Activated CD4-positive, alpha-beta T cell treated with anti-CD3 and anti-CD28 coated beads for 1 hour (primary cell): ENCODE results near the gene HIVEP2.

ENCODE experiments used
- DNase-seq: peaks from one replicate; pipeline ENCODE4 v3.0.0-alpha.2; 2020

The HIVEP2 gene

GRCh38 chr6:142725024-142725770 lies 219.8 kb downstream of the HIVEP2 start:
- no peak for DNase-seq

DNA sequence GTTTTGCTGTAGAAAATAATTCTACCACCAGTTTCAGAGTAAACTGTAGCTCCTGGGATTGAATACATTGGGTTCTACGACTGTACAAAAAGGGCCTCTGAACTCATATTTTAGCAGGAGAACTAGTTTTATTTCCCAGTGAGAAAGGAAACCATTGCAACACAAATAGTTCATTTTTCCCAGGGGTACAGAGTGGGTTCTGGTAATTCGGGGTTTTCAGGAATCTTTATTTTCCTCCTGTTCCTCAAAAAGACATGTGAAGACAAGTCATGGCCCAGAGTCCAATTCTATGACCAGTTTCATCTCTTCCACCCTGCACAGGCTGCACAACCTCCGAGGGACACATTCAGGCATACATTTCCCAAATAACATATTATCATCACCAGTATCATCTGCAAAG lies 222.1 kb downstream of the HIVEP2 start:
- no peak for DNase-seq

GRCh38 chr6:142722012-142722411 lies 223.0 kb downstream of the HIVEP2 start:
- no peak for DNase-seq

DNA sequence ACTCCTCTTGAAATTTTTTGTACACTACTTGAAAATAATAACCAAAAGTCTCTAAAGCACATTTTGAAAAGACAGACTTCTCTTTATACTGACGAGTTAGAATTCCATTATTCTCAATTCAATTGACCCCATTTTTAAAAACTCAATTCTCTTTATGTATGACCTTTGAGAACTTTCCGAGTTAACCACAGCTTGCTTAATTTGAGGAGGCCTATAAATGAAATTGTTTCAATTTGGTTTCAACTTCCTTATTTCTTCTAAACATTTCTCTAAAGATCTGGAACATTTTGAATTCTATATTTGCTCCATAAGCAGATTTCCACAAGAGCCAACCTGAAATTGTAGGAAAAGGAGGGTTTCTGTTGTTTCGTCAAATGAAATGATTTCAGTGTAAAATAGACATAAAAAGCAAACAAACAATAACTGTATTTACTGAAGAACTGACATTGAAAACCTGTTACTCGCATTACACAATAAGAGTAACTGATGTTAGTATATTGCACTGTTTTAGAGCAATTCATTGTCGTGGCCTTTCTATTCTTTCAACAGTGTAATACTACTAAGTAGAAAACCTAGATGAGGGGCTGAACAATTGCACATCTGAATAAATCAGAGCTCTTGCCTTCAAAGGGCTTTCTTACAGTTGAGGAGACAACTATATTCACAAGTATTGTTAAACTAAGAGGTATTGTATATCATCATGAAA lies 223.6 kb downstream of the HIVEP2 start:
- no peak for DNase-seq

- DNase-seq, result no peak
Observed at GRCh38 chr6:142718667-142719191, 226.2 kb downstream of the HIVEP2 start.

DNA sequence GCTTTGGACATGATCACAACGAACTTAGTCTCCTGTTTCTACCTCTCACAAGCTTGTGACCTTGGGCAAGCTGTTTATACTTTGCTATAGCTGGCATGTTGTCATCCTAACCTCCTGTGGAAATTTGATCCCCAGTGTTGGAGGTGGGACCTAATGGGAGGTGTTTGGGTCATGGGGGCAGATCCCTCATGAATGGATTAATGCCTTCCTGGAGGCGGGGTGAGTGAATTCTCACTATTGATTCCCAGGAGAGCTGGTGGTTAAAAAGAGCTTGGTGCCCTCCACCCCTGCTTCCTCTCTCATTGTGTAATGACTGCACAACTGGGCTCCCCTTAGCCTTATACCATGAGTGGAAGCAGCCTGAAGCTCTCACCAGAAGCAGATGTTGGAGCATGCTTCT lies 228.9 kb downstream of the HIVEP2 start:
- DNase-seq, result no peak

GRCh38 chr6:142714951-142715785 lies 229.8 kb downstream of the HIVEP2 start:
- DNase-seq, result no peak

GRCh38 chr6:142713959-142714358 lies 231.0 kb downstream of the HIVEP2 start:
- DNase-seq, result no peak

DNA sequence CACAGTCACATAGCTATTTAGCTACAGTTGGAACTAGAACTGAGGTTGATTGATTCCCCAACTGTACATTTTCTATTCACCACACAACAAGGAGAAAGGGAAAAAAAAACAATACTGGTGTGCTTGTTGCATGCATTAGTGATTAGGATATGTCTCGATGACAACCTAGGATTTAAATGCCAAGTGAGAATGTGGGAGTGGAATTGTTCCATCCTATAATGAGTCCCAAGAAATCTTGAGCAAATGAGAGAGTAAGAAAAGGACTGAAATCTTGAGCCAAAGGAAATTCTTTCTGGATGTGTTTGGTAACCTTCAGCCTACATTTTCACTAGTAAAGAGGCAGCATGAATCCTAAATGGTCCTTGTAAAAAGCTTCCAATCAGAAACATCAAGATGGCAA lies 232.7 kb downstream of the HIVEP2 start:
- DNase-seq, result no peak

GRCh38 chr6:142708651-142709050 lies 236.3 kb downstream of the HIVEP2 start:
- DNase-seq, result no peak

DNA sequence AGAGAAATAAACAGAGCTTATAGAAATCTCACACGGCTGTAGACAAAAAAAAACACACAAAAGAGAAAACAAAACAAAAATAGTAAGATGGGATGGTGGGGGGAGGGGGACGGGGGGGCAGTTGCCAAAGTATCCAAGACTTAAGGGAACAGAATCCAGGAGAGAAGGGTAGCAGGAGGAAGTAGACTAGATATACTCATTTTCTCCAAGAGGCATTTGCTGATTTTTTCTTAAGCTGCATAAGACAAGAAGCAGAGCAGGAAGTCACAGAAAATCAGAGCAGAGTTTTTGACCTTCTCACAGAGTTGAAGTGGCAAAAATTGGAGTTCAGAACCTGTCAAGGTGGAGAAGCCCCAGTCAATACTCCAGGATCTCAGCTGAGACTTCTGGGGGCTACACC lies 237.7 kb downstream of the HIVEP2 start:
- no peak for DNase-seq

GRCh38 chr6:142706210-142706609 lies 238.8 kb downstream of the HIVEP2 start:
- DNase-seq, result no peak

GRCh38 chr6:142705054-142705453 lies 239.9 kb downstream of the HIVEP2 start:
- no peak for DNase-seq

GRCh38 chr6:142702501-142703460 lies 242.2 kb downstream of the HIVEP2 start:
- no peak for DNase-seq
